HCT116 (cell line): ENCODE data around the gene ZNF737. TPM values are rescaled to one million over a fixed set of nuclear protein-coding genes. Genes with fewer than 3 reads are reported as not detected.

Source experiments
- ATAC-seq: fragments of 200-7000 bp; cut with Tn5 transposase; 2 replicates; pipeline ENCODE4 v1.9.1; 2020; ENCODE audit warnings: mild to moderate bottlenecking, moderate library complexity
- BruUV-seq: library from RNA; stranded (reverse); fragments of 400-500 nt; replicated peaks from 2 replicates; lab custom pipeline; 2021; lab: Mats Ljungman, UMichigan
- CTCF ChIA-PET: fragments of 300-600 bp; sonication (Branson Sonifier 250); formaldehyde crosslinking; loops from one replicate; lab custom pipeline; 2021; ENCODE audit warnings: antibody characterized with exemption; lab: Charles Lee
- POLR2A ChIA-PET: fragments of 300-600, 350-600 bp; sonication (Branson Sonifier 250); formaldehyde crosslinking; loops from one replicate; lab custom pipeline; 2021; ENCODE audit warnings: antibody characterized with exemption; lab: Charles Lee
- RAD21 ChIA-PET, 2 experiments: fragments of 300-600 bp; sonication (Branson Sonifier 250); formaldehyde crosslinking; loops; one replicate each; lab custom pipeline; 2023; ENCODE audit warnings: low total read pairs in 2 of 2; ENCODE audit not compliant: uncharacterized antibody in 2 of 2, unreplicated experiment in 2 of 2, low non-redundant PET in 1 of 2; lab: Charles Lee
- DNase-seq: peaks from one replicate; pipeline ENCODE4 v3.0.0-alpha.2; 2010; ENCODE audit warnings: low read depth, low spot score
- H2AFZ ChIP-seq: fragments of 200-600 bp; shearing (Covaris generic), sonication (generic); 2 replicates; pipeline ENCODE4 v1.6.1; 2017; ENCODE audit warnings: low read depth, mixed run types, mixed read lengths, antibody characterized with exemption, low read length; ENCODE audit not compliant: poor library complexity, severe bottlenecking
- H3K27ac ChIP-seq: 2 replicates; pipeline ENCODE4 v1.5.1; 2012; ENCODE audit warnings: low read depth, low read length
- H3K27me3 ChIP-seq: fragments of 200-600 bp; sonication (generic); 2 replicates; pipeline ENCODE4 v1.6.1; 2016; ENCODE audit warnings: mixed run types, low read length, mixed read lengths; ENCODE audit not compliant: insufficient read depth
- H3K36me3 ChIP-seq, 2 experiments: fragments of 200-500 bp in 1 of 2; fragments of 200-600 bp in 1 of 2; sonication (Bioruptor generic) in 1 of 2; sonication (generic) in 1 of 2; 2 replicates each; pipeline versions ENCODE4 v1.5.1 to v1.6.1; 2014 to 2016; ENCODE audit warnings: low read length in 2 of 2, inconsistent platforms in 1 of 2, mixed read lengths in 1 of 2, mixed run types in 1 of 2; ENCODE audit not compliant: insufficient read depth in 2 of 2, control insufficient read depth in 1 of 2
- H3K4me1 ChIP-seq, 2 experiments: fragments of 200-600 bp in 1 of 2; sonication (generic) in 1 of 2; 2 replicates each; pipeline versions ENCODE4 v1.5.1 to v1.6.1; 2012 to 2017; ENCODE audit warnings: low read length in 2 of 2, inconsistent platforms in 1 of 2, mild to moderate bottlenecking in 1 of 2, mixed read lengths in 1 of 2, mixed run types in 1 of 2, moderate library complexity in 1 of 2; ENCODE audit not compliant: insufficient read depth in 2 of 2, control insufficient read depth in 1 of 2
- H3K4me2 ChIP-seq: fragments of 200-600 bp; sonication (generic); 2 replicates; pipeline ENCODE4 v1.6.1; 2017; ENCODE audit warnings: mixed run types, low read length, mixed read lengths
- H3K4me3 ChIP-seq, 2 experiments: fragments of 200-600 bp in 1 of 2; sonication (generic) in 1 of 2; replicated peaks in 1 of 2; 2 replicates each; pipeline ENCODE4 v1.5.1; 2011 to 2016; ENCODE audit warnings: low read length in 2 of 2, control low read depth in 1 of 2, low read depth in 1 of 2, mild to moderate bottlenecking in 1 of 2, mixed read lengths in 1 of 2, mixed run types in 1 of 2
- H3K79me2 ChIP-seq: fragments of 200-600 bp; sonication (generic); 2 replicates; pipeline ENCODE4 v1.6.1; 2017; ENCODE audit warnings: mild to moderate bottlenecking, mixed run types, low read length, moderate library complexity, mixed read lengths; ENCODE audit not compliant: insufficient read depth
- H3K9ac ChIP-seq: fragments of 200-600 bp; sonication (generic); 2 replicates; pipeline ENCODE4 v1.6.1; 2016; ENCODE audit warnings: low read length, mixed read lengths
- H3K9me2 ChIP-seq: fragments of 200-600 bp; sonication (generic), shearing (Covaris generic); 2 replicates; pipeline ENCODE4 v1.6.1; 2017; ENCODE audit warnings: mixed run types, mild to moderate bottlenecking, moderate library complexity; ENCODE audit not compliant: insufficient read depth
- H3K9me3 ChIP-seq, 2 experiments: fragments of 200-500 bp in 1 of 2; fragments of 200-600 bp in 1 of 2; sonication (Bioruptor generic) in 1 of 2; sonication (generic) in 1 of 2; 2 replicates each; pipeline ENCODE4 v1.6.1; 2014 to 2017; ENCODE audit warnings: low read length in 2 of 2, mixed read lengths in 2 of 2, inconsistent platforms in 1 of 2, low read depth in 1 of 2, mild to moderate bottlenecking in 1 of 2, mixed run types in 1 of 2, moderate library complexity in 1 of 2; ENCODE audit not compliant: control insufficient read depth in 1 of 2, insufficient read depth in 1 of 2
- H4K20me1 ChIP-seq: fragments of 200-600 bp; sonication (generic), shearing (Covaris generic); 2 replicates; pipeline ENCODE4 v1.6.1; 2017; ENCODE audit warnings: mixed run types, mild to moderate bottlenecking, moderate library complexity; ENCODE audit not compliant: insufficient read depth
- CBX3 ChIP-seq: IDR thresholded peaks from 2 replicates; pipeline ENCODE4 v1.6.1; 2012; ENCODE audit warnings: low read depth
- CEBPB ChIP-seq: IDR thresholded peaks from 2 replicates; pipeline ENCODE4 v1.6.1; 2012; ENCODE audit warnings: low read depth
- EGR1 ChIP-seq: IDR thresholded peaks from 2 replicates; pipeline ENCODE4 v1.6.1; 2012; ENCODE audit warnings: low read depth
- ELF1 ChIP-seq: IDR thresholded peaks from 2 replicates; pipeline ENCODE4 v1.6.1; 2012; ENCODE audit warnings: low read depth, borderline replicate concordance
- EZH2 ChIP-seq: fragments of 200-600 bp; sonication (generic); IDR thresholded peaks from 2 replicates; pipeline ENCODE4 v1.6.1; 2017; ENCODE audit warnings: antibody characterized with exemption, mixed run types
- EZH2phosphoT487 ChIP-seq: fragments of 200-600 bp; IDR thresholded peaks from 2 replicates; pipeline ENCODE4 v1.6.1; 2018; ENCODE audit warnings: antibody characterized with exemption, borderline replicate concordance
- FOSL1 ChIP-seq: IDR thresholded peaks from 2 replicates; pipeline ENCODE4 v1.6.1; 2012; ENCODE audit warnings: low read depth
- POLR2A ChIP-seq: IDR thresholded peaks from 2 replicates; pipeline ENCODE4 v1.7.0; 2011; ENCODE audit warnings: borderline replicate concordance; ENCODE audit not compliant: insufficient read depth, insufficient read length; ENCODE audit errors: extremely low read depth
- POLR2AphosphoS5 ChIP-seq: IDR thresholded peaks from 2 replicates; pipeline ENCODE4 v1.6.1; 2011; ENCODE audit warnings: mild to moderate bottlenecking, low read depth, low read length, moderate library complexity
- SIN3A ChIP-seq: IDR thresholded peaks from 2 replicates; pipeline ENCODE4 v1.6.1; 2012; ENCODE audit warnings: low read depth
- SP1 ChIP-seq: IDR thresholded peaks from 2 replicates; pipeline ENCODE4 v1.6.1; 2012; ENCODE audit warnings: low read depth
- TCF7L2 ChIP-seq: IDR thresholded peaks from 2 replicates; pipeline ENCODE4 v1.7.0; 2011; ENCODE audit warnings: borderline replicate concordance, inconsistent platforms; ENCODE audit not compliant: insufficient read depth, insufficient read length; ENCODE audit errors: extremely low read depth
- YY1 ChIP-seq: IDR thresholded peaks from 2 replicates; pipeline ENCODE4 v1.6.1; 2011; ENCODE audit warnings: low read length, low read depth, moderate library complexity, mild to moderate bottlenecking; ENCODE audit not compliant: insufficient replicate concordance; ENCODE audit errors: extremely low read depth
- ZFX ChIP-seq: fragments of 450-650 bp; IDR thresholded peaks from 2 replicates; pipeline ENCODE4 v1.6.1; 2017
- intact Hi-C: fragments of 100-400 bp; cut with micrococcal nuclease; formaldehyde crosslinking; loops from 2 replicates; pipeline ENCODE4 v1.10.0; 2022
- total RNA-seq: library from RNA; stranded (reverse); gene quantifications from one replicate; pipeline ENCODE4 v1.2.1, GENCODE V29; 2021; ENCODE audit not compliant: unreplicated experiment
- TF ChIP-seq, protein P1 (sequence below): IDR thresholded peaks from 2 replicates; pipeline ENCODE4 v1.6.1; 2012
- TF ChIP-seq, protein P2 (sequence below): IDR thresholded peaks from 2 replicates; pipeline ENCODE4 v1.6.1; 2012
- TF ChIP-seq, protein P3 (sequence below), 3 experiments: fragments of 200-600 bp in 1 of 3; sonication (generic) in 1 of 3; IDR thresholded peaks in 2 of 3; conservative IDR thresholded peaks in 1 of 3; 2 replicates each; pipeline ENCODE4 v1.5.1; 2012 to 2017; ENCODE audit warnings: low read depth in 2 of 3, low read length in 2 of 3, antibody characterized with exemption in 1 of 3, borderline replicate concordance in 1 of 3, control low read depth in 1 of 3, mild to moderate bottlenecking in 1 of 3, mixed read lengths in 1 of 3, mixed run types in 1 of 3, moderate library complexity in 1 of 3; ENCODE audit not compliant: insufficient read depth in 1 of 3

The ZNF737 gene
- total RNA-seq, 1 experiment from 2014 or later: not detected

DNA sequence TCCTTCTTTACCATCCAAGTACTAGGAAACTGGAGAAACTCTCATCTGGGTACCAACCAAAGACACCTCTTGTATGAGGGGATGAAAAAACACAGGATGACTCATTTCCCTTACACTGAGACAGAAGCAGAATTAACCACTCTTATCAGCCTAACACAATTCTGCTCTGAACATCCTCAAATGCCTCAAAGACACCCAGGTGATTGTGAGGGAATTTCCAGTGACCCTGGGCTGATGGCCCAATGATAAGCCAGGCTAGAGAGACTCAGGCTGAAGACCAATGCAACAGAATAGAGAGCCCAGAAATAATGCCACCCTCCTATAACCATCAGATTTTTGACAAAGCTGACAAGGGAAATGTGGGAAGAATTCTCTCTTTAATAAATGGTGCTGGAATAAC is 7.0 kb downstream of the ZNF737 start:
- Histone ChIP-seq H2AFZ (no peak overlapping the region), H3K9me2 (no peaks in the 10 kb centered on the region), H3K27ac (no peak overlapping the region), H3K36me3 (no peaks in the 10 kb centered on the region), H3K4me1 (no peaks in the 10 kb centered on the region), H3K9me3 (no peaks in the 10 kb centered on the region), H3K9ac (no peak overlapping the region), H3K4me3 (no peak overlapping the region), H3K27me3 (no peaks in the 10 kb centered on the region), H3K4me2 (no peak overlapping the region), H4K20me1 (no peaks in the 10 kb centered on the region), H3K79me2 (no peaks in the 10 kb centered on the region)
- no peak for ATAC-seq
- TF ChIP-seq, protein P1, sequence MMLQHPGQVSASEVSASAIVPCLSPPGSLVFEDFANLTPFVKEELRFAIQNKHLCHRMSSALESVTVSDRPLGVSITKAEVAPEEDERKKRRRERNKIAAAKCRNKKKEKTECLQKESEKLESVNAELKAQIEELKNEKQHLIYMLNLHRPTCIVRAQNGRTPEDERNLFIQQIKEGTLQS: no peak
- TF ChIP-seq, protein P2, sequence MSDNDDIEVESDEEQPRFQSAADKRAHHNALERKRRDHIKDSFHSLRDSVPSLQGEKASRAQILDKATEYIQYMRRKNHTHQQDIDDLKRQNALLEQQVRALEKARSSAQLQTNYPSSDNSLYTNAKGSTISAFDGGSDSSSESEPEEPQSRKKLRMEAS: no peak
- TF ChIP-seq ELF1: no peak
- ChIA-PET POLR2A (no interaction called here), CTCF (no interaction called here), RAD21 (no interaction called here)
- BruUV-seq: no TSS peak
- no peak for DNase-seq
- intact Hi-C loops: no loop called here

DNA sequence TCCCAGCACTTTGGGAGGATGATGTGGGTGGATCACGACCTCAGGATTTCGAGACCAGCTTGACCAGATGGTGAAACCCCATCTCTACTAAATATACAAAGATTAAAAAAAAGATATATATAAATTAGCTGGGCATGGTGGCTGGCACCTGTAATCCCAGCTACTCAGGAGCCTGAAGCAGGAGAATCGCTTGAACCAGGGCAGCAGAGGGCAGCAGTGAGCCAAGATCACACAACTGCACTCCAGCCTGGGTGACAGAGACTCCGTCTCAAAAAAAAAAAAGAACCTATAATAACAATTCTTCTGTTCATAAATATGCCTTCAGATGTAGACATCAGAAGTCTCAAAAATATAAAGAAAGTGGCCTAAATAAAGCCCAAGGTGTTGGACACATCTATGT is 7.6 kb downstream of the ZNF737 start:
- no peaks in the 10 kb centered on the region for H3K9me3 ChIP-seq
- DNase-seq: no peak
- no peaks in the 10 kb centered on the region for H4K20me1 ChIP-seq
- ATAC-seq: no peak
- H3K27me3 ChIP-seq: no peaks in the 10 kb centered on the region
- no peaks in the 10 kb centered on the region for H3K9me2 ChIP-seq
- no peak overlapping the region for H3K4me3 ChIP-seq
- no peaks in the 10 kb centered on the region for H3K4me1 ChIP-seq
- no peak overlapping the region for H3K27ac ChIP-seq
- H3K9ac ChIP-seq: no peak overlapping the region
- ChIA-PET CTCF (no interaction called here), RAD21 (no interaction called here), POLR2A (no interaction called here)
- intact Hi-C loops: no loop called here
- no peak overlapping the region for H2AFZ ChIP-seq
- no TSS peak for BruUV-seq
- H3K79me2 ChIP-seq: no peaks in the 10 kb centered on the region
- no peak for TF ChIP-seq SP1
- no peak for TF ChIP-seq EGR1
- TF ChIP-seq TCF7L2: no peak
- no peak for TF ChIP-seq CEBPB
- TF ChIP-seq CBX3: no peak
- no peak for TF ChIP-seq POLR2A
- no peak for TF ChIP-seq EZH2phosphoT487
- TF ChIP-seq, protein P2: no peak
- no peak for TF ChIP-seq FOSL1
- no peak for TF ChIP-seq YY1
- TF ChIP-seq, protein P1: no peak
- TF ChIP-seq ZFX: no peak
- TF ChIP-seq SIN3A: no peak
- TF ChIP-seq POLR2AphosphoS5: no peak
- TF ChIP-seq EZH2: no peak
- TF ChIP-seq, protein P3, sequence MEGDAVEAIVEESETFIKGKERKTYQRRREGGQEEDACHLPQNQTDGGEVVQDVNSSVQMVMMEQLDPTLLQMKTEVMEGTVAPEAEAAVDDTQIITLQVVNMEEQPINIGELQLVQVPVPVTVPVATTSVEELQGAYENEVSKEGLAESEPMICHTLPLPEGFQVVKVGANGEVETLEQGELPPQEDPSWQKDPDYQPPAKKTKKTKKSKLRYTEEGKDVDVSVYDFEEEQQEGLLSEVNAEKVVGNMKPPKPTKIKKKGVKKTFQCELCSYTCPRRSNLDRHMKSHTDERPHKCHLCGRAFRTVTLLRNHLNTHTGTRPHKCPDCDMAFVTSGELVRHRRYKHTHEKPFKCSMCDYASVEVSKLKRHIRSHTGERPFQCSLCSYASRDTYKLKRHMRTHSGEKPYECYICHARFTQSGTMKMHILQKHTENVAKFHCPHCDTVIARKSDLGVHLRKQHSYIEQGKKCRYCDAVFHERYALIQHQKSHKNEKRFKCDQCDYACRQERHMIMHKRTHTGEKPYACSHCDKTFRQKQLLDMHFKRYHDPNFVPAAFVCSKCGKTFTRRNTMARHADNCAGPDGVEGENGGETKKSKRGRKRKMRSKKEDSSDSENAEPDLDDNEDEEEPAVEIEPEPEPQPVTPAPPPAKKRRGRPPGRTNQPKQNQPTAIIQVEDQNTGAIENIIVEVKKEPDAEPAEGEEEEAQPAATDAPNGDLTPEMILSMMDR (IDR thresholded peaks at IDR 0.05 in 2 of 3, conservative IDR thresholded peaks at IDR 0.05 in 1 of 3; ENCODE audit: borderline replicate concordance in 1 of 3, insufficient read depth in 1 of 3, low read depth in 2 of 3, low read length in 2 of 3): no peak
- no peak overlapping the region for H3K4me2 ChIP-seq
- no peaks in the 10 kb centered on the region for H3K36me3 ChIP-seq
